ENCODE results near the gene LARP4.

- TF ChIP-seq RAD21 (IDR thresholded peaks at IDR 0.05; ENCODE audit: low read length) = no peak
- TF ChIP-seq CTCF (conservative IDR thresholded peaks at IDR 0.05; ENCODE audit: low read depth, low read length) = no peak
- TF ChIP-seq MAFK (IDR thresholded peaks at IDR 0.05; ENCODE audit: low read depth, low read length) = no peak
- TF ChIP-seq MAZ (IDR thresholded peaks at IDR 0.05; ENCODE audit: borderline replicate concordance, low read depth, low read length) = no peak
- TF ChIP-seq MXI1 (IDR thresholded peaks at IDR 0.05; ENCODE audit: borderline replicate concordance, low read depth, low read length) = no peak
- TF ChIP-seq POLR2A (IDR thresholded peaks at IDR 0.05; ENCODE audit: low read depth, low read length) = no peak
- no peak for TF ChIP-seq RFX5 (IDR thresholded peaks at IDR 0.05; ENCODE audit: low read depth, low read length)
- no peak for TF ChIP-seq CHD1 (IDR thresholded peaks at IDR 0.05; ENCODE audit: low read depth, low read length)
- TF ChIP-seq FOS (IDR thresholded peaks at IDR 0.05; ENCODE audit: low read depth, low read length) = no peak
- TF ChIP-seq USF2 (IDR thresholded peaks at IDR 0.05; ENCODE audit: low read depth, low read length) = no peak
Observed at GRCh38 chr12:50354908-50355307, 45.8 kb upstream of the LARP4 start.

Measured in IMR-90 (cell line).